Endometrium (tissue), 2 donors: ENCODE measurements around the gene CLDN16.

Experiments used
- FAIRE-seq: peaks from 2 replicates; lab custom pipeline; 2012; peaks lifted over from hg19 to GRCh38; lab: Jason Lieb, UNC
- donor health status: control.
- donor health status: control.

CLDN16 gene

DNA sequence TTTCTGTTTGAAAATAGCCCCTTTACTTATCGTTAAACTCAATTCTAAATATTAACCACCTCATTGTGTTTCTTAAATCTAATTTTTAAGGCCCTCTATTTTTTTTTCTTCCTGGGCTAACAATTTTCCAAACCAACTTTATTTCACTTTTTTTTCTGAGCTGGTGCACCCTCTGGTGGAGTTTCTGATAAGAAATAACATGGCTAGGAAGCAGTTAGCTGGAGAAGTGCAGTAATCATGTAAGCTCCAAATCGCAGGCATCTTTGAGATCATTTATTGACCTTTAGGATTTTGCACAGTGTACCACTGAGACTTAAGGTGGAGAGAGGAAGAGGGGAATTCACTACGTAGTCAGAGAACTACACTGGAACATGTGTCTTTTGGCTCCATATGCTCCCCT, 55.3 kb downstream of the CLDN16 start:
- no peak for FAIRE-seq

DNA sequence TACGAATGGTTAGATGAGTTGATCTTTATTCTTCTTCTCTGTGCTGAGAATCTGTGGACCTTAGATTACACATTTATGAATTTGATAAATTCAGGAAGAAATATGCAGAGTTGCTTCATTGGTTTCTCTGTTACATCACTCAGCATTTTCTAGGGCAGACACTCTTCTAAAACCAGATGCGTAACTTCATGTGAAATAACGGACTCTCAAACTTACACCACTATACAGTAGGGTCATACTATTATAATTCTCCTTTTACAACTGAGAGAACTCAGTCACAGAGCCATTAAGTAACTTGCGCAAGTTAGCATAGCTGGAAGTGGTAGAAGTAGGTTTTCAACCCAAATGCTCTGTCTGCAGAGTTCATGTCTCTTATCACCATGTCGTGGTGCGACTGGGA, 56.0 kb downstream of the CLDN16 start:
- no peak for FAIRE-seq

DNA sequence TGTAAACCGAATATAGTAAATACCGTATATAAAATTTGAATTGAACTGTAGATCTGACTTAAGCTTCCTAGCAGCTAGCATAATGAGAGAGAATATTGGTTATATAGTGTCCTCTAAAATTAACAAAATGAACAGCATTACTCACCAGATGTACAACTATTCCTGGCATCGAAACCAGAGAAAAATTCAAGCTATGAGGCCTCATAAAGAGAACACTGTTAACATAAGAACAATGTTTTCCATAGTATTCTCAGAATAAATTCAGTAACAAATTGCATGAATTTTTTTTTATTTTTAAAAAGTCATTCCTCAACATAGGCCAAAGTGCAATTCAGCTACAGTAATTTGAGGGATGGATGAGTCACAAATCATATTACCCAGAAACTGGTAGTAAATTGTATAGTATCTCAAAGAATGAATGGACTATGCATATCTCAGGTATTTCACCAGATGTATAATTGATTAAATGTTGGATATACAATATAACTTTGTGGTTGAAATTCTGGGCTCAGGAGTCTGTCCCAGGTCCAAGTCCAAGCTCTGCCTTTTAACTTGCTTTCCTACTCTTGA, 56.7 kb downstream of the CLDN16 start:
- FAIRE-seq = no peak

DNA sequence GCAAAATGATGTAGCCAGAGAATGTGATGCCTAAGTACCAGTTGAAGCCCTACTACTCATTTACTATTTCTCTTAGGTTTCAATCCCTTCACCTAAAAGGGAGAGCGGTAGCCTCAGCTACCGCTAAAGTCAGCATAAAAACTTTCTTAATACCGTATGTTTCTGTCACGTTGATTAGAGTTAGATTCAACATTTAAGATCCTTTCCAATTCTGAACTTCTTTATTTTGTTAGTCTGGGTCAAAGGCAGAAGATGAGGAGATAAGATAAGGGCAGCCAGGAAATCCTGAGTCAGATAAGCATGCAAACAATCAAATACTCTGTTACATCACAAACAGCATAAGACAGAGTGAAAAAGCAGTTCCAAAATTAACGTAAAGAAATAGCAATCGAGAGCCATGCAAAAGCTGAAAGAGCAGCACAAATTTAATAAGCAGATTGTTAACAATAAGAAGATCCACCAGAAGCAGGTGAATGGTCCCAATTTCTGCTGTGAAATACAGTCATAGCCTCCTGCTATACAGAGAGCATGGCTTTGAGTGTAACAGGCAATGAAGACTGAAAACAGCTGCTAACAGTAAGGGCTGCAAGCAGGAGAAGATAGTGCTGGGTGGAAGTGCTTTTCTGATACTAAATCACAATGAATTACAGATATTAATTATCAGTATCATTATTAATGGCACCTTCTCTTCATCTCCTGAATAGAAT, 58.8 kb downstream of the CLDN16 start:
- no peak for FAIRE-seq

DNA sequence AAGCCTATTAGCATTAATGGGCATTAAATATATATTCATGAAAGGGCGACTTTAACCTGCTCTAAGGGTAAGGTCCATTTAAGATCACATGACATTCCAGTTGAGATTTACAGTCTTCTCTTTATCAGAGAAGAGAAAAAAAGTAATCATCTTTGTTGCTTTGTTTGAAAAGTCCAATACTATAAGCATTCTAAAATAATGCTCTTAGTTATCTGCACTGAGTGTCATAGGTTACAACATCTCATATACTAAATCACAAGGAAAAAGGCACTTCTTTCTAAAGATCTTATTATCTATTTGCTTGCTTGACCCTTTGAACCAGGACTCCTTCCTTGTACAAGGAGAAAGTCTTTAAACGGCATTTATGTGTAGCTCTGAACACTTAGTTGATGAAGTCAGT, 60.3 kb downstream of the CLDN16 start:
- no peak for FAIRE-seq

DNA sequence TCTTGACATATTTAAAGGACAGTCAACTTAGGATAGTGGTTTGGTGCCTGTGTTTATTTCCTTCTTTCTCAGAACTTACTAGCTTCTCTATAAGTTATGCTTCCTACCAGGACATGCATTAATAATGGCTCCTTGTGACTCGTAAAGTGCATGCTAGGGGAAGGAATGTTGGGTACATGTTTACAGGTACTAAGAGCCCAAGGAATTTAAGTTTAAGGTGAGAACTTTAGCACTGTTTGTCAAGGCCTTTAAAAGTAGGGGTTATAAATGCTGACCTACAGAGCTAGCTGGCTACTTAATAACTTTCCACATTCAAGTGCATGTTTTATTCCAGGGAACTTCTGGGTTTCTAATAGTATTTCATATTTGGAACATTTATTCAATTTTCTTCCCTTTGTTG, 61.8 kb downstream of the CLDN16 start, which contains the start of gene TMEM207:
TSS of gene TMEM207 (minus strand) at position 101 of the 400 bp plus-strand sequence. CDS start at position 9, 92 bp downstream.
- no peak for FAIRE-seq

DNA sequence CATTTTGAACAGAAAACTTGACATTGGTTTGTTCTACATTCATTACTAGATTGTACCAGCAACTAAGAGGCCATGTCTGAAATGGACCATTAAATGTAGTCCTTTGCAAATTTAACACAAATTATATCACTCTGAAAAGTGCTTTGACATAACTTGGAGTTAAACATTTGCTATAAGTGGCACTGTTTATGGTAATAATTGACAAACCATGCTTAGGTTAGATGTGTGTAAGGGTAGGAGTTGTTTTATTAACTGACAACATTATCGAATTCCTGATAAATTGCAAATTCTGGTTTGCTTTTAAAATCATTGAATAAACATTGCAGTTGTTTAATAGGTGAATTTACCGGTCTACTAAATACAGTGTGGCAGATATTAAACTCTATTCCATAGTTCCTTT, 67.9 kb downstream of the CLDN16 start:
- FAIRE-seq = no peak

DNA sequence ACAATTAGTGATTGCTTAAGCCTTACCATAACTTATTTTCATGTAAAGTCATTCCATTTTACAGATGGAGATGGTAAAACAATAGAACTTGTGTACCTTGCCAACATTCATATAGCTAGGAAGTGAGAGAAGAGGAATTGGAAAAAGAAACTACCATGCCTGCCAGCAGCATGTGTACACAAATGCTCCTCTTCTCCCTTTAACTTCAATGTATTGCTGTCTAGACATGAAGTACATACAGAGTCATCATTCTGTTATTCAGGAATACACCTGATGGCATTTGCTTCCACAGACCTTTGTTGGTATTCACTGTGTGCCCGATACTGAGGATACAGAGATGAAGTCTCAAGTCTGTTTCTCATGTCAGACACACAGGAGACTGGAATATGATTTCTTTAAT, 68.8 kb downstream of the CLDN16 start:
- no peak for FAIRE-seq

DNA sequence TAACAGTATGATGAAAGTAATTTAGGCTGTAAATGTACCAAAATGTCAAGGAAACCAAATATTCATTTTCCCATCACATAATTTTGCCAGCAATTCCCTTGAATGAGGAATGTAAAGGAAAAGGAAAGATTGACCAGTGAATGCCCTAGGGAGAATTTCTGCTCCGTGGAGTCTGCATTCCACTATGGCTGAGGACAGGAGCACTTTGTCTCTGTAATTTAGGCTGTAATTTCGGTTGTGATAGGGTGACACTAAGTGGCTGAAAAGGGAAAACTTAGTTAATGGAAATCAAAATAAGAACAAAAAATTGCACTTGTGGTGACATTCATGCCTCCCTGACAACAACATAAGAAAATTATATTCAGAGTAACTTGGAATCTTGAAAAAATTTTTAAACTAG, 70.1 kb downstream of the CLDN16 start:
- no peak for FAIRE-seq
